HL-60 (cell line): Measurements from ENCODE around the gene TERT.

Source experiments
- DNase-seq, 2 experiments: peaks; one replicate each; pipeline ENCODE4 v3.0.0-alpha.2; 2010 to 2020; ENCODE audit warnings: low read depth in 1 of 2, low spot score in 1 of 2
- H3K27ac ChIP-seq: fragments of 250-450 bp; sonication (Bioruptor Pico); replicated peaks from 2 replicates; pipeline ENCODE4 v1.5.1; 2020; ENCODE audit warnings: mild to moderate bottlenecking, moderate library complexity
- H3K27me3 ChIP-seq: fragments of 250-450 bp; sonication (Bioruptor Pico); 2 replicates; pipeline ENCODE4 v1.5.1; 2021; ENCODE audit warnings: mild to moderate bottlenecking, moderate library complexity; ENCODE audit not compliant: insufficient read depth, poor library complexity, severe bottlenecking
- H3K4me3 ChIP-seq: replicated peaks from 2 replicates; pipeline ENCODE4 v1.5.1; 2011; ENCODE audit warnings: mild to moderate bottlenecking, control low read depth, low read length; ENCODE audit not compliant: insufficient read depth
- GABPA ChIP-seq: IDR thresholded peaks from 2 replicates; pipeline ENCODE4 v1.6.1; 2012; ENCODE audit warnings: low read depth
- POLR2AphosphoS5 ChIP-seq: IDR thresholded peaks from 2 replicates; pipeline ENCODE4 v1.6.1; 2012; ENCODE audit warnings: low read depth
- REST ChIP-seq: IDR thresholded peaks from 2 replicates; pipeline ENCODE4 v1.6.1; 2012; ENCODE audit warnings: low read depth; ENCODE audit not compliant: insufficient replicate concordance
- SPI1 ChIP-seq: IDR thresholded peaks from 2 replicates; pipeline ENCODE4 v1.6.1; 2012; ENCODE audit warnings: low read depth, mild to moderate bottlenecking, borderline replicate concordance
- TF ChIP-seq, protein P1 (sequence below): IDR thresholded peaks from one replicate; pipeline ENCODE4 v1.5.1; 2011; ENCODE audit warnings: low read length, control low read depth, inconsistent platforms; ENCODE audit not compliant: insufficient read depth

TERT gene

GRCh38 chr5:1299961-1300360, 5.1 kb upstream of the TERT start:
- Histone ChIP-seq H3K4me3 (no peak overlapping the region), H3K27me3 (no peaks in the 10 kb centered on the region), H3K27ac (no peak overlapping the region)
- TF ChIP-seq SPI1: no peak
- TF ChIP-seq, protein P1, sequence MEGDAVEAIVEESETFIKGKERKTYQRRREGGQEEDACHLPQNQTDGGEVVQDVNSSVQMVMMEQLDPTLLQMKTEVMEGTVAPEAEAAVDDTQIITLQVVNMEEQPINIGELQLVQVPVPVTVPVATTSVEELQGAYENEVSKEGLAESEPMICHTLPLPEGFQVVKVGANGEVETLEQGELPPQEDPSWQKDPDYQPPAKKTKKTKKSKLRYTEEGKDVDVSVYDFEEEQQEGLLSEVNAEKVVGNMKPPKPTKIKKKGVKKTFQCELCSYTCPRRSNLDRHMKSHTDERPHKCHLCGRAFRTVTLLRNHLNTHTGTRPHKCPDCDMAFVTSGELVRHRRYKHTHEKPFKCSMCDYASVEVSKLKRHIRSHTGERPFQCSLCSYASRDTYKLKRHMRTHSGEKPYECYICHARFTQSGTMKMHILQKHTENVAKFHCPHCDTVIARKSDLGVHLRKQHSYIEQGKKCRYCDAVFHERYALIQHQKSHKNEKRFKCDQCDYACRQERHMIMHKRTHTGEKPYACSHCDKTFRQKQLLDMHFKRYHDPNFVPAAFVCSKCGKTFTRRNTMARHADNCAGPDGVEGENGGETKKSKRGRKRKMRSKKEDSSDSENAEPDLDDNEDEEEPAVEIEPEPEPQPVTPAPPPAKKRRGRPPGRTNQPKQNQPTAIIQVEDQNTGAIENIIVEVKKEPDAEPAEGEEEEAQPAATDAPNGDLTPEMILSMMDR: no peak
- no peak for TF ChIP-seq POLR2AphosphoS5
- TF ChIP-seq REST: no peak
- TF ChIP-seq GABPA: no peak
- DNase-seq: no peak

DNA sequence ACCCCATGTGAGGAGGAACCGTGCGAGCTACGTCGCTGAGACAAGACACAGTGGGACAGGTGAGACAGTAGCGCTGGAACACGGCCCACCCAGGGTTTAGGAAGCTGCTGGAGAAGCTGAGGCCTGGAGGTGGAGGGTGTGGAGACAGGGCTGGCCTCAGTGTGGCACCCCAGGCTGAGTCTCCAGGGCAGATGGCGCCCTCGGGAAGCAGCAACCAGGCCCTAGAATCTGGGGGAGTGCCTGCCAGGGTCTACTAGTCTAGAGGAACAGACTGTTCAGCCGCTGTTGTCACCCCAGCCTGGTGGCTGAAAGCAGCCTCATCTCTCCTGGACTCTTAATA, 4.6 kb upstream of the TERT start:
- TF ChIP-seq POLR2AphosphoS5 (no peak), SPI1 (no peak), REST (no peak)
- no peak overlapping the region for H3K27ac ChIP-seq

DNA sequence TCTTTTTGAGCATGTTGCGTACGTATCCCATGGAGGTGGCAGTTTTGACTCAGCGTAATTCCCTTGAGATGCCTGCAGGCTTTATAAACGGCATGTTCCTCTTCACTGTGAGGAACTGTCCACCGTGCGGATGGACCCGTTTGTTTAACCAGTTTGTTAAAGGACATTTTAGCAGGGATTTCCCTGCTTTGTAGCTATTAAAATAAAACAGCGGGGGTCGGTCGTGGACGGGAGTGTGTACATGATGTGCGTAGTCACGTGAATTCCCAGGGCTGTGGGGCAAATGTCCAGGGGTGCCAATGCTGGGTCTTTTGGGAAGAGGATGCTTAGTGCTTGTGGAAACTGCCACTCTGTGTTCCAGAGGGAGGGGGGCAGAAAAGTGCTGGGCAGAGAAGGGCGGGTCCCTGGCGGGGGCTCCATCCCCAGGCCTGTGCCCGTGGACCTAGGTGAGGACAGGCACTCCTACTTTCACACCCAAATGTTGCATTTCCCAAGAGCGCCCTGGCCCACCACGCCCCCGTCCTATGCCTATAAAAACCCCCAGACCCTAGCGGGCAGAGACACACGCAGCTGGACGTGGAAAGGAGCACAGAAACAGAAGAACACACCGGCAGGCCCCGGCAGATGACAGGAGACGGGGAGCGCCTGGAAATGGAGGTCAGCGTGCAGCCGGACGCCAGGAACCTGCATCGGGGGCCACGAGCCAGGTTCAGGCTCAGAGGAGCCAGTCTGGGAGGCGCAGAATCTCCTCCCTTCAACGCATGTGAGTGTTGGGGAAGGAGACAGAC, 4.0 kb upstream of the TERT start:
- peaks cover 6% of the 10 kb centered on the region for H3K27me3 ChIP-seq
- TF ChIP-seq GABPA: no peak
- TF ChIP-seq REST: no peak
- TF ChIP-seq, protein P1: no peak
- TF ChIP-seq POLR2AphosphoS5: no peak
- TF ChIP-seq SPI1: no peak
- no peak overlapping the region for H3K27ac ChIP-seq
- no peak for DNase-seq
- H3K4me3 ChIP-seq: no peak overlapping the region

More for the DNA sequence above, 4.6 kb upstream of the TERT start:
- Histone ChIP-seq H3K27me3 (peaks cover under 1% of the 10 kb centered on the region), H3K4me3 (no peak overlapping the region)
- no peak for DNase-seq
